Type B pancreatic cell (in vitro differentiated cells): ENCODE results near the gene IGSF8. TPM values are rescaled to one million over a fixed set of nuclear protein-coding genes. Genes with fewer than 3 reads are reported as not detected.

Experiments
- DNase-seq: peaks from one replicate; pipeline ENCODE4 v3.0.0; 2021; ENCODE audit warnings: mixed read lengths; ENCODE audit not compliant: unreplicated experiment; ENCODE audit errors: extremely low spot score
- H3K27ac Mint-ChIP-seq: 2 replicates; pipeline ENCODE4 v1.8.0; 2021; ENCODE audit warnings: mild to moderate bottlenecking, mixed read lengths
- H3K27me3 Mint-ChIP-seq: 2 replicates; pipeline ENCODE4 v1.8.0; 2021; ENCODE audit warnings: mixed read lengths
- H3K36me3 Mint-ChIP-seq: 2 replicates; pipeline ENCODE4 v1.8.0; 2021; ENCODE audit warnings: mixed read lengths
- H3K4me1 Mint-ChIP-seq: one replicate; pipeline ENCODE4 v1.8.0; 2021; ENCODE audit warnings: mixed read lengths; ENCODE audit not compliant: unreplicated experiment
- H3K4me3 Mint-ChIP-seq: 2 replicates; pipeline ENCODE4 v1.8.0; 2021; ENCODE audit warnings: mild to moderate bottlenecking, mixed read lengths
- H3K9me3 Mint-ChIP-seq: 2 replicates; pipeline ENCODE4 v1.8.0; 2021; ENCODE audit warnings: mixed read lengths
- total RNA-seq: library from RNA; stranded (reverse); gene quantifications from 2 replicates; pipeline ENCODE4 v1.2.1, GENCODE V29; 2021; ENCODE audit warnings: low replicate concordance
- TF ChIP-seq, protein P1 (sequence below): fragments of 200-600 bp; sonication (generic); conservative IDR thresholded peaks from 2 replicates; pipeline ENCODE4 v1.5.0; 2021; ENCODE audit warnings: antibody characterized with exemption, mild to moderate bottlenecking

The IGSF8 gene
- total RNA-seq, 1 donor from 2014 or later: 27.7 TPM

DNA sequence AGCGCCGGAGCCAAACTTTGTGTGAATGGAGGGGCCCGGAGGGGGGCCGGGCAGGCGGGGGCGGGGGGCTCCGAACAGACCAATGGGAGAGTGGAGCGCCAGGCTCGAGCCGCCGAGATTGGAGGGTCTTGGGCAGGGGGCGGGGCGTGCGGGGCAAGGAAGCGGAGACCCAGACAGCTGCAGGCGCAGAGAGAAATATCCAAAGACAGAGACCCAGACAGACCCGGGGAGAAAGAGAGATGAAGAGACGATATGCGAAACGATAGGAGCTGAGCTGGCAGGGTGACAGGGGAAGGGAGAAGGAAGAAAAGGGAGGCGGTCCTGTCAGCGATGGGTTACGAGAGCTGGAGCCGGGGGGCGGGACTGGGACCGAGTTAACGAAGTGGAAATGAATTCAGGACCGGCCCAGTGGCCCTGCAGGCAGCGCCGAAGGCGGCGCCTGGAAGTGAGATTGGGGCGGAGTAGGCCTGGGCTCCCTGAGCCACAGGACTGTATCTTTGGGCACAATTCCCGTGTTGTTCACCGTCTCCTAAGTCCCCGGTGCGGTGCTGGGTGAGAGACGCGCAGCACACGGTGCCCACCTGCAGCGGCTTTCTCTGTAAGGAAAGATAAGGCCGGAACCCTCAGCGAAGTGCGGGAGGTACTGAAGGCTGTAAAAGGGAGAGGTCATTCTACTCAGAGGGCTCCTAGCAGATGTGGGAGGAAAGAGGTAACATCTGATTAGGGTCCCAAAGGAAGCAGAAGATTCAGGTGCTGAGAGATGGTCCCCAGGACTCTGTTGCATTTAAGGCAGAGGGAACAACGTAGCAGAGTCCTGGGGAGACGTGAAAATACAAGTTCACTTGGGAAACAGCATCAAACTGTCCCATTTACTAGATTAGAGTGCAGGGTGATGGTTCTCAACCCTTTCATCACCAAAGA, 27.9 kb downstream of the IGSF8 start:
- H3K9me3 Mint-ChIP-seq: no peaks in the 10 kb centered on the region
- DNase-seq: peak; percentile 76
- TF ChIP-seq, protein P1, sequence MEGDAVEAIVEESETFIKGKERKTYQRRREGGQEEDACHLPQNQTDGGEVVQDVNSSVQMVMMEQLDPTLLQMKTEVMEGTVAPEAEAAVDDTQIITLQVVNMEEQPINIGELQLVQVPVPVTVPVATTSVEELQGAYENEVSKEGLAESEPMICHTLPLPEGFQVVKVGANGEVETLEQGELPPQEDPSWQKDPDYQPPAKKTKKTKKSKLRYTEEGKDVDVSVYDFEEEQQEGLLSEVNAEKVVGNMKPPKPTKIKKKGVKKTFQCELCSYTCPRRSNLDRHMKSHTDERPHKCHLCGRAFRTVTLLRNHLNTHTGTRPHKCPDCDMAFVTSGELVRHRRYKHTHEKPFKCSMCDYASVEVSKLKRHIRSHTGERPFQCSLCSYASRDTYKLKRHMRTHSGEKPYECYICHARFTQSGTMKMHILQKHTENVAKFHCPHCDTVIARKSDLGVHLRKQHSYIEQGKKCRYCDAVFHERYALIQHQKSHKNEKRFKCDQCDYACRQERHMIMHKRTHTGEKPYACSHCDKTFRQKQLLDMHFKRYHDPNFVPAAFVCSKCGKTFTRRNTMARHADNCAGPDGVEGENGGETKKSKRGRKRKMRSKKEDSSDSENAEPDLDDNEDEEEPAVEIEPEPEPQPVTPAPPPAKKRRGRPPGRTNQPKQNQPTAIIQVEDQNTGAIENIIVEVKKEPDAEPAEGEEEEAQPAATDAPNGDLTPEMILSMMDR: no peak
- peaks cover 90% of the 10 kb centered on the region for H3K27me3 Mint-ChIP-seq
- peak overlapping the region; percentile 44 for H3K27ac Mint-ChIP-seq
- H3K36me3 Mint-ChIP-seq: no peaks in the 10 kb centered on the region
- peak overlapping the region; percentile 93 for H3K4me3 Mint-ChIP-seq
- peaks cover 13% of the 10 kb centered on the region for H3K4me1 Mint-ChIP-seq

DNA sequence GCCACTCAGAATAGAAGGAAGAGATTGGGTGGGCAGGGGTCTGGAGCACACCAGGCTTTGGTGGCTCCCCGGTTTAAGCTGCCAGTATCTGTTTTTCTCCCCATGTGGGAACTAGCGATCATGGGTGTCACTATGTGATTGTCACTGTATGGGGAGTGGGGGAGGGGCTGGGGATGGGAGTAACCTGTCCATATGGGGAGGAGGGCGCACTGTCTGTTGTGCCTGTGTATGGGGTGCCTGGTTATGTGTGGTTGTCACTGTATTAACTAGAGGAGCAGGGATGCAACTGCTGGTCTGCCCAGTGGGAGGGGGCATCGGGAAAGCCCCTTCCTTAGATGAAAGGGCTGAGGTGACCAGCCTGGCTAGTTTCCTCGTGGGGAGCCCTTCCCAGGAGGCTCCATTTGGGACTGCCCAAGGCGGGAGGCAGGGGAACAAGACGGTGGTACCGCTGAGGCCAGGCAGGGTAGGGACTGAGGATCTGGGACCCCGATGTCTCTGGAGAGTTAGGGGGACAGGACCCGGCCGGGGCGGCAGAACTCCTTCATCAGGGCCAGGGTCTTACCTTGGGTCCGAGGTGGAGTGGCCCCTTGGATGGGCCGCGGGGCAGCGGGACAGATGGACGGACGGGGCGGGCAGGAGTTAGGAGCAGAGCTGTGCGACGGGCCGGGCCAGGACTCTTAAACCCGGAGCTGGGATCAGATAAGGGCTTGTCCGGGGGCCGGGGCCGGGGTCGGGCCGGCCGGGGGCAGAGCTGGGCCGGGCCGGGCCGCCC, 28.8 kb downstream of the IGSF8 start, which contains the start of gene KCNJ10:
Gene KCNJ10, minus strand, starts transcription at position 701 of the 772 bp plus-strand sequence. CDS start 27,628 bp downstream, outside the sequence.
- H3K4me1 Mint-ChIP-seq: peaks cover 13% of the 10 kb centered on the region
- peak within 1 kb of the TSS; percentile 44 for H3K27ac Mint-ChIP-seq
- TF ChIP-seq, protein P1: no peak
- H3K27me3 Mint-ChIP-seq: peaks cover 87% of the 10 kb centered on the region
- H3K4me3 Mint-ChIP-seq: peak within 1 kb of the TSS; percentile 93
- DNase-seq: no peak
- H3K9me3 Mint-ChIP-seq: no peaks in the 10 kb centered on the region
- H3K36me3 Mint-ChIP-seq: no peaks in the 10 kb centered on the region

DNA sequence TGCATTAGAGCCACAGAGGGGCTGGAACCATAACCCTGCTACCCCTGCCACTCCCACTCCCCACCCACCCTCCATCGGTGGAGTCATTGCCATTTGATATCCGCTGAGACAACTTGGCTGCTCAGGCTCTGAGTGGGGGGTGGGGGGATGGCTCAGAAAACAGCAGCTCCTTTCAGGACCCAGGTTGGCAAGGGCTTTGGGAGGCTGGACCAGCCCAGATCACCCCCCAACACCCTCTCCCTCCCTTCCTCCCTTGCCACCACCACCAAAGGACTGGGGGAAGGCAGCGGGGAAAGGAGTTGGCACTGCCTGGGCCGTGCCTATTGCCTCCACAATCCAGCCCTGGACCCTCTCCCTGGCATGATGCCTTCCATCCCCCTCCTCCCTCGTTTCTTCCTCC, 30.2 kb downstream of the IGSF8 start:
- Mint-ChIP-seq H3K36me3 (no peaks in the 10 kb centered on the region), H3K27me3 (peaks cover 86% of the 10 kb centered on the region), H3K4me1 (peaks cover 13% of the 10 kb centered on the region), H3K9me3 (no peaks in the 10 kb centered on the region), H3K4me3 (no peak overlapping the region), H3K27ac (peak overlapping the region; percentile 39)
- TF ChIP-seq, protein P1: no peak
- DNase-seq: no peak

DNA sequence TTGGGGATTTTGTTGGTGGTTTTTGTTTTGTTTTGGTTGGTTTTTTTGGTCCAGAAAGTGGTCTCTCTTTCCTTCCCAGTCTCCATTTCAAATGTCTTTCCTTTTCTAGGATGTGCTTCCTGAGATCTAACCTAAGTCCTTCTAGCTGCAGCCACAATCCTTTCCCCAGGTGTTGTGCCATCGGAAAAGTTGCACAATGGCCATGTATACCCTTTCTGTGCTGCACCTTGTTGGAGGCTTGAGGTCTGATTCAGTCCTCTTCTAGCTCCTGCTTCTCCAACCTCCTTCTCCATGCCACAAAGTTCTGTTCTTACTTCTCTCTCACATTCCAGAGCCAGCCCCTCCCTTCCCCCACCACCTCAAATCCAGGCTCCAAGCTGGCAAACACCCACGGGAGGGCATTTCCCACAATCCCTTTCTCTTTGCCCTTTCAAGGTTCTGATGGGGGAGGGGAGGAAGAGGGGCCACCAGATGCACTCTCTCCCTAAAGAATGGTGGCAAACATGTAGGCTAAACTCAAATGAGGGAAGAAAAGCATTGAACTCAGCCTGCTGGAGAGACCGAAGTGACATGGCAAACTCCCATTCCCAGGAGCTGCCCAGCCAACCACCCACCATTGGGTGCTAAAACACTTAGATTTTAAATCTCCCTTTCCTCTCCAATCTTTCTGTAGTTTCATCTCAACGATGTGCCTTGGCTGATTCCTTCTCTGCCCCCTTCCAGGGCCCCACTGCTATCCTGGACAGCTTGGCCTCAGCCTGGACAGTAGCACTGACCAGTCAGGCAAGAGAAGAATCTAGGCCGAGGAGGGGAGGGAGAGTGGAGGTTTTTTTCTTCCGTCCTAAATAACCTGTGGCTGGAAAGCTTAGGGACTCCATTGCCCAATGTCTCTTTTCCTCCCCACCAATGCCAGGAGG, 31.3 kb downstream of the IGSF8 start:
- Mint-ChIP-seq H3K9me3 (no peaks in the 10 kb centered on the region), H3K27ac (no peak overlapping the region), H3K27me3 (peaks cover 75% of the 10 kb centered on the region), H3K4me1 (peaks cover 13% of the 10 kb centered on the region), H3K4me3 (no peak overlapping the region), H3K36me3 (no peaks in the 10 kb centered on the region)
- DNase-seq: no peak
- TF ChIP-seq, protein P1: no peak

DNA sequence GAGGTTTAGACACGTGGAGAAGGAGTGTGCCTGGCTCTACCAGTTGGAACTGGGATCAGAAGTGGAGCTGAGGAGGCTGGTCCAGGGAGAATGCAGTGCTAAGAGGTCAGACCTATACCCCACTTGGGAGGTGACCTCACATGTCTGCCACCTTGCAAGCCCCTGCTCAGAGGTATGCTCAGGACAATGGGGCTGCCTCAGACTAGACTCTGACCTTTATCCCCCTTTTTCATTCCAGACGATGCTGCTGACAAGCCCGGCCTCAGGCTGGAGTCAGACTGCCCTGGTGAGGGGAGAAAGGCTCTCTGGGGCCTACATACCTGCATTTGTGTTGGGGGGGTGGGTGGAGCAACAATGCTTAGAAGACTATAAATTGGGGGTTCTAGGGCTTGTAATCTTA, 33.7 kb downstream of the IGSF8 start:
- H3K4me3 Mint-ChIP-seq: no peak overlapping the region
- TF ChIP-seq, protein P1: no peak
- H3K27ac Mint-ChIP-seq: no peak overlapping the region
- peaks cover 6% of the 10 kb centered on the region for H3K4me1 Mint-ChIP-seq
- no peak for DNase-seq
- peaks cover 74% of the 10 kb centered on the region for H3K27me3 Mint-ChIP-seq
- H3K9me3 Mint-ChIP-seq: no peaks in the 10 kb centered on the region
- H3K36me3 Mint-ChIP-seq: no peaks in the 10 kb centered on the region
